H9 (cell line): ENCODE measurements around the gene KRTAP10-12. TPM values are rescaled to one million over a fixed set of nuclear protein-coding genes. Genes with fewer than 3 reads are reported as not detected.

Experiments used
- DNase-seq: peaks from one replicate; pipeline ENCODE4 v3.0.0-alpha.2; 2017
- H2AFZ ChIP-seq: one replicate; pipeline ENCODE4 v1.6.1; 2013; ENCODE audit warnings: mild to moderate bottlenecking, low read length, control low read depth, moderate library complexity
- H2AK5ac ChIP-seq: 2 replicates; pipeline ENCODE4 v1.6.1; 2013; ENCODE audit warnings: low read length, control low read depth, mixed read lengths; ENCODE audit not compliant: insufficient read length
- H2BK120ac ChIP-seq: one replicate; pipeline ENCODE4 v1.6.1; 2013; ENCODE audit warnings: low read depth, mild to moderate bottlenecking, low read length, control low read depth, inconsistent platforms; ENCODE audit not compliant: poor library complexity, severe bottlenecking
- H2BK12ac ChIP-seq: 2 replicates; pipeline ENCODE4 v1.6.1; 2013; ENCODE audit warnings: low read length, control low read depth, mixed read lengths, low read depth; ENCODE audit not compliant: insufficient read length
- H2BK15ac ChIP-seq: 2 replicates; pipeline ENCODE4 v1.6.1; 2013; ENCODE audit warnings: low read depth, low read length, control low read depth
- H2BK20ac ChIP-seq: one replicate; pipeline ENCODE4 v1.6.1; 2013; ENCODE audit warnings: low read depth, mild to moderate bottlenecking, low read length, control low read depth, inconsistent platforms; ENCODE audit not compliant: poor library complexity, severe bottlenecking
- H2BK5ac ChIP-seq: 2 replicates; pipeline ENCODE4 v1.6.1; 2013; ENCODE audit warnings: low read length, control low read depth, mixed read lengths; ENCODE audit not compliant: insufficient read length
- H3K14ac ChIP-seq: 2 replicates; pipeline ENCODE4 v1.6.1; 2013; ENCODE audit warnings: low read length, control low read depth; ENCODE audit not compliant: insufficient read depth
- H3K18ac ChIP-seq: 2 replicates; pipeline ENCODE4 v1.6.1; 2013; ENCODE audit warnings: low read depth, mild to moderate bottlenecking, mixed read lengths, low read length, control low read depth; ENCODE audit not compliant: insufficient read length
- H3K23ac ChIP-seq: 2 replicates; pipeline ENCODE4 v1.6.1; 2013; ENCODE audit warnings: low read length, control low read depth, mixed read lengths, low read depth; ENCODE audit not compliant: insufficient read length
- H3K23me2 ChIP-seq: 2 replicates; pipeline ENCODE4 v1.6.1; 2013; ENCODE audit warnings: low read depth, mild to moderate bottlenecking, mixed read lengths, low read length, control low read depth; ENCODE audit not compliant: insufficient read length, poor library complexity, severe bottlenecking
- H3K27ac ChIP-seq: 2 replicates; pipeline ENCODE4 v1.5.1; 2013; ENCODE audit warnings: low read length, control low read depth, mixed read lengths, low read depth; ENCODE audit not compliant: insufficient read length
- H3K27me3 ChIP-seq: 2 replicates; pipeline ENCODE4 v1.6.1; 2013; ENCODE audit warnings: low read length, control low read depth, inconsistent platforms; ENCODE audit not compliant: insufficient read depth
- H3K4ac ChIP-seq: 2 replicates; pipeline ENCODE4 v1.6.1; 2013; ENCODE audit warnings: low read depth, mild to moderate bottlenecking, control low read depth, inconsistent platforms, low read length, moderate library complexity
- H3K4me1 ChIP-seq: 2 replicates; pipeline ENCODE4 v1.6.1; 2013; ENCODE audit warnings: low read length, control low read depth, inconsistent platforms; ENCODE audit not compliant: insufficient read depth
- H3K4me2 ChIP-seq: 2 replicates; pipeline ENCODE4 v1.6.1; 2013; ENCODE audit warnings: low read length, control low read depth, mixed read lengths; ENCODE audit not compliant: insufficient read length, insufficient read depth
- H3K56ac ChIP-seq: 2 replicates; pipeline ENCODE4 v1.6.1; 2013; ENCODE audit warnings: low read depth, mild to moderate bottlenecking, mixed read lengths, low read length, control low read depth; ENCODE audit not compliant: insufficient read length
- H3K79me1 ChIP-seq: 2 replicates; pipeline ENCODE4 v1.6.1; 2013; ENCODE audit warnings: low read depth, mild to moderate bottlenecking, moderate library complexity, low read length, control low read depth, inconsistent platforms; ENCODE audit not compliant: insufficient read depth, poor library complexity, severe bottlenecking
- H3K79me2 ChIP-seq: 2 replicates; pipeline ENCODE4 v1.6.1; 2013; ENCODE audit warnings: low read length, control low read depth, inconsistent platforms; ENCODE audit not compliant: insufficient read depth
- H3K9ac ChIP-seq: 2 replicates; pipeline ENCODE4 v1.6.1; 2013; ENCODE audit warnings: low read length, control low read depth, mixed read lengths; ENCODE audit not compliant: insufficient read length; ENCODE audit errors: extremely low read depth
- H3K9me3 ChIP-seq: one replicate; pipeline ENCODE4 v1.6.1; 2013; ENCODE audit warnings: low read depth, low read length, inconsistent platforms; ENCODE audit not compliant: control insufficient read depth
- H3T11ph ChIP-seq: one replicate; pipeline ENCODE4 v1.6.1; 2013; ENCODE audit warnings: mild to moderate bottlenecking, low read length, control low read depth, inconsistent platforms
- H4K20me1 ChIP-seq: one replicate; pipeline ENCODE4 v1.6.1; 2013; ENCODE audit not compliant: control insufficient read depth, insufficient read length, insufficient read depth
- H4K5ac ChIP-seq: 2 replicates; pipeline ENCODE4 v1.6.1; 2013; ENCODE audit warnings: low read depth, mild to moderate bottlenecking, mixed read lengths, low read length, control low read depth; ENCODE audit not compliant: insufficient read length
- H4K8ac ChIP-seq: replicated peaks from 2 replicates; pipeline ENCODE4 v1.6.1; 2013; ENCODE audit warnings: low read length, control low read depth, mixed read lengths, low read depth; ENCODE audit not compliant: insufficient read length
- H4K91ac ChIP-seq: 2 replicates; pipeline ENCODE4 v1.6.1; 2013; ENCODE audit warnings: low read depth, mild to moderate bottlenecking, moderate library complexity, mixed read lengths, low read length, control low read depth; ENCODE audit not compliant: insufficient read length
- H3K27ac Mint-ChIP-seq, 3 experiments: 2 replicates in 2 of 3; 3 replicates in 1 of 3; pipeline ENCODE4 v1.8.0; 2020 to 2021; ENCODE audit warnings: mixed read lengths in 3 of 3, mild to moderate bottlenecking in 1 of 3, moderate library complexity in 1 of 3
- H3K27me3 Mint-ChIP-seq: 2 replicates; pipeline ENCODE4 v1.8.0; 2021; ENCODE audit warnings: low read depth, mild to moderate bottlenecking, moderate library complexity, mixed read lengths
- H3K36me3 Mint-ChIP-seq, 3 experiments: 2 replicates in 2 of 3; 3 replicates in 1 of 3; pipeline ENCODE4 v1.8.0; 2020 to 2021; ENCODE audit warnings: low read depth in 3 of 3, mixed read lengths in 3 of 3; ENCODE audit not compliant: insufficient read depth in 1 of 3
- H3K4me1 Mint-ChIP-seq, 2 experiments: 2 replicates each; pipeline ENCODE4 v1.8.0; 2020; ENCODE audit warnings: mixed read lengths in 2 of 2
- H3K4me3 Mint-ChIP-seq, 2 experiments: 2 replicates in 1 of 2; 3 replicates in 1 of 2; pipeline ENCODE4 v1.8.0; 2020 to 2021; ENCODE audit warnings: mild to moderate bottlenecking in 2 of 2, mixed read lengths in 2 of 2, moderate library complexity in 1 of 2
- H3K9me3 Mint-ChIP-seq, 2 experiments: 2 replicates in 1 of 2; 3 replicates in 1 of 2; pipeline ENCODE4 v1.8.0; 2020; ENCODE audit warnings: mild to moderate bottlenecking in 2 of 2, mixed read lengths in 2 of 2, moderate library complexity in 1 of 2
- WGBS: extraction: QIAGEN DNeasy Blood & Tissue Kit; methylation state at CpG from one replicate; pipeline ENCODE4 v1.1.7; 2013; ENCODE audit warnings: missing lambda C conversion rate, low lambda C conversion rate, mixed read lengths; ENCODE audit not compliant: insufficient read length; ENCODE audit errors: extremely low coverage; 5-methylcytosine and 5-hydroxymethylcytosine counted together
- total RNA-seq: library from RNA; stranded (reverse); gene quantifications from 2 replicates; pipeline ENCODE4 v1.2.1, GENCODE V29; 2021
- TF ChIP-seq, protein P1 (sequence below): fragments of 200-600 bp; sonication (generic); conservative IDR thresholded peaks from 3 replicates; pipeline ENCODE4 v1.8.0; 2021; ENCODE audit warnings: antibody characterized with exemption, mild to moderate bottlenecking

Gene KRTAP10-12
- total RNA-seq, 1 experiment from 2014 or later, result not detected

DNA sequence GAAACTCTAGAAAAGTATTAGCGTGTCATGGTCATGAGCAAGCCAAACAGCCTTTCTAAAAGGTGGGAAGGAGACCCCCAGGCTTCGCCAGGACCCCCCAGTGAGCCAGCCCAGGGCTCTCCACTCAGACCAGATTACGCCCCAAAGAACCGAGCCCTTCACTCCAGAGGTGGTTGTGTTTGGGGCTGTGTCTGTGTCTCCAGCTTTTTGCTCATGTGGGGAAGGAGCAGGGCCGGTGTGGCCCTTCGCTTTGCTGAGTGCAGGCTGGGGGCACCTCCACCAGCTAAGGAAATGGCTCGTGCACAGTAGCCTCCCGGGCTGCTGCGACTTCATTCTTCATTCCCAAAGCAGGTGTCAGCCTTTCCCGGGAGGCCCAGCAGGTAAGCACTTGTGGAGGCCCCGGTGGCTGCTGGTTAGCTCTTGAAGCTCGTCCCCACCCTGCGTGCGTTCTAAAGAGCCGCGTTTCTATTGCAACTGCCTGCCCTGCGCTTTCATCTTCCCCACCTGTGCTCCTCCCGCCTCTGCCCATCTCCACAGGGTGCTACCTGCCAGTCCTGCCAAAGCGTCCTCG is 13.9 kb downstream of the KRTAP10-12 start:
- no peak overlapping the region for H3K9ac ChIP-seq
- no peak overlapping the region for H2BK12ac ChIP-seq
- no peaks in the 10 kb centered on the region for H3K79me1 ChIP-seq
- no peak overlapping the region for H2BK15ac ChIP-seq
- no peak overlapping the region for H4K5ac ChIP-seq
- Mint-ChIP-seq H3K36me3 (no peaks in the 10 kb centered on the region; a peak in 3 of 7 replicates), H3K27ac (no peak overlapping the region), H3K9me3 (no peaks in the 10 kb centered on the region), H3K4me3 (peak overlapping the region; percentile 56 to 86), H3K27me3 (peaks cover 98% of the 10 kb centered on the region), H3K4me1 (peaks cover 60 to 72% of the 10 kb centered on the region in 2 experiments)
- no peak overlapping the region for H2BK120ac ChIP-seq
- peaks cover 3% of the 10 kb centered on the region; the same call in 1 of the 2 replicates for H3K4me1 ChIP-seq
- no peak overlapping the region for H3K27ac ChIP-seq
- no peak overlapping the region for H2AK5ac ChIP-seq
- peak overlapping the region; percentile 39 for H3K4me2 ChIP-seq
- no peak overlapping the region for H3K14ac ChIP-seq
- H3K23me2 ChIP-seq, result peaks cover 38% of the 10 kb centered on the region
- H3K9me3 ChIP-seq, result no peaks in the 10 kb centered on the region
- WGBS, result no CpG with 5 or more reads among the region's 20 CpGs
- no peak overlapping the region for H4K91ac ChIP-seq
- H3K79me2 ChIP-seq, result no peaks in the 10 kb centered on the region
- no peaks in the 10 kb centered on the region for H4K20me1 ChIP-seq
- H3K56ac ChIP-seq, result no peak overlapping the region
- no peak overlapping the region for H2BK20ac ChIP-seq
- H2BK5ac ChIP-seq, result no peak overlapping the region
- TF ChIP-seq, protein P1, sequence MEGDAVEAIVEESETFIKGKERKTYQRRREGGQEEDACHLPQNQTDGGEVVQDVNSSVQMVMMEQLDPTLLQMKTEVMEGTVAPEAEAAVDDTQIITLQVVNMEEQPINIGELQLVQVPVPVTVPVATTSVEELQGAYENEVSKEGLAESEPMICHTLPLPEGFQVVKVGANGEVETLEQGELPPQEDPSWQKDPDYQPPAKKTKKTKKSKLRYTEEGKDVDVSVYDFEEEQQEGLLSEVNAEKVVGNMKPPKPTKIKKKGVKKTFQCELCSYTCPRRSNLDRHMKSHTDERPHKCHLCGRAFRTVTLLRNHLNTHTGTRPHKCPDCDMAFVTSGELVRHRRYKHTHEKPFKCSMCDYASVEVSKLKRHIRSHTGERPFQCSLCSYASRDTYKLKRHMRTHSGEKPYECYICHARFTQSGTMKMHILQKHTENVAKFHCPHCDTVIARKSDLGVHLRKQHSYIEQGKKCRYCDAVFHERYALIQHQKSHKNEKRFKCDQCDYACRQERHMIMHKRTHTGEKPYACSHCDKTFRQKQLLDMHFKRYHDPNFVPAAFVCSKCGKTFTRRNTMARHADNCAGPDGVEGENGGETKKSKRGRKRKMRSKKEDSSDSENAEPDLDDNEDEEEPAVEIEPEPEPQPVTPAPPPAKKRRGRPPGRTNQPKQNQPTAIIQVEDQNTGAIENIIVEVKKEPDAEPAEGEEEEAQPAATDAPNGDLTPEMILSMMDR, result no peak
- H3K23ac ChIP-seq, result no peak overlapping the region
- no peak overlapping the region for H3K18ac ChIP-seq
- H2AFZ ChIP-seq, result no peak overlapping the region
- peak; percentile 72 for DNase-seq
- H4K8ac ChIP-seq, result no peak overlapping the region
- H3T11ph ChIP-seq, result no peak overlapping the region
- H3K27me3 ChIP-seq, result peaks cover 55% of the 10 kb centered on the region; the same call in 1 of the 2 replicates
- H3K4ac ChIP-seq, result no peak overlapping the region
